ENCODE measurements around the gene BMPR1A.
A peak's percentile ranks its signal among the peaks of the same experiment; 100 is the strongest.

Gene BMPR1A

GRCh38 chr10:86756511-86757112 is at the start of gene BMPR1A:
BMPR1A (plus strand) TSS chr10:86756619; CDS start chr10:86876019, 119,400 bp downstream.
- TF ChIP-seq CTCF (IDR thresholded peaks at IDR 0.05), result no peak

GRCh38 chr10:86706977-86707376 is 49.4 kb upstream of the BMPR1A start:
- no peak for TF ChIP-seq CTCF (IDR thresholded peaks at IDR 0.05)

DNA sequence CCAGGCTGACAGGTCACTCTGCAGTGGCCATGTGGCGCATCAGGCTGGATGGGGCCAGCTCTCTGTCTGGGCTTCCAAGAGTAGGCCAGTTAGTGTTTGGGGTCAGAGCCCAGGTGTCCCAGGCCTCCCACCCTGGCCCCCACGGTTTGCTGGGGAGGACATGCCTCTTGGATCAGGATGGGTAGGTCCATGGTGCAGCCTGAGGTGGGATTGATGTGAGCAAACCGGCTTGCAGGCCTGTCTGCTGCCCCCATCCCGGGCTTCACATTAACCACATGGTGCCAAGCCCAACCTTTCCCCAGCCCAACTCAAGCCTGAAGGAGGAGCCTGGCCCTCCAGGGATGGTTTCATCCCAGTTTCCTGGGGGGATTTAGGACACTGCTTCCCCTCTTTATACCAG is 48.9 kb upstream of the BMPR1A start:
- no peak for TF ChIP-seq CTCF (IDR thresholded peaks at IDR 0.05)

DNA sequence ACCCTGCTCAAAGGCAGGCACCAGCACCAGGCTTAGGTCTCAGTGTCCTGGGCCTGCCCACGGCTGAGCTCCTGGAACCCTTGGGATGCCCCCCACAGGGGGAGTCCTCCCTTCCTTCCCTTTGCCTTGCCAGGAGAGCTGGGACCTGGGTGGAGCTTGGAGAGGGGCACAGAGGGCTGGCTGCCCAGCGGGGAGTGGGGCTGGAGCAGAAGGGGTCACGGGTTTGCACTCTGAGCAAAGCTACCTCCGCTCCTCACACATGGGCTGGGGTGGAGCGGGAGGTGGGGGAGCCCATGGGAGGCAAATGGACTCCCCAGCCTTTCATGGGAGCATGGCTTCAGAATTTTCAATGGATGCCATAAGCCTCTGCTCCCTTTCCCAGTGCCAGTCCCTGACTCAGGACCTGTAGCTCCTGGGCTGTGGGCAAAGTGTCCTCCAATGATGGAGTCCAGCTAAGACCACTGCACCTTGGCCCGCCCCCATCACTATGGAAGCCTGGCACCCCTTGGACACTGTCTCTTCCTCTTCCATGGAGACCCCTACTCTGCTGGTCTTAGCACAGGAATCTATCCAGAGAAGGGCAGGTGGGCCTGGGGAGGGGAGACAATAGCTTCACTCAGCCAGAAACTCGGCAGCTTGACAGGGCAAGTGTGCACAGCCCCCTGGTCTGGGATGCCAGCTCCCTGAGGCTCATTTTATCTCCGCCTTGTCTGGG is 48.2 kb upstream of the BMPR1A start:
- TF ChIP-seq CTCF (IDR thresholded peaks at IDR 0.05), result no peak

- no peak for TF ChIP-seq CTCF (IDR thresholded peaks at IDR 0.05)
These were observed 47.5 kb upstream of the BMPR1A start for GRCh38 chr10:86708783-86709380.

GRCh38 chr10:86709396-86710185 is 46.8 kb upstream of the BMPR1A start:
- no peak for TF ChIP-seq CTCF (IDR thresholded peaks at IDR 0.05)

- peak; percentile 57 for TF ChIP-seq CTCF (IDR thresholded peaks at IDR 0.05)
These were observed 45.4 kb upstream of the BMPR1A start for GRCh38 chr10:86710987-86711512.
